MM.1S (cell line): Measurements from ENCODE around the gene PTPN20.

Experiments
- CTCF ChIP-seq: fragments of 300-600 bp; sonication (generic); IDR thresholded peaks from 2 replicates; pipeline ENCODE4 v1.5.1; 2016; ENCODE audit warnings: antibody characterized with exemption, low read length, mixed read lengths
- EZH2 ChIP-seq: fragments of 300-600 bp; sonication (generic); optimal IDR thresholded peaks from 2 replicates; pipeline ENCODE3; 2017; ENCODE audit warnings: low read depth, mild to moderate bottlenecking, antibody characterized with exemption, low read length, mixed read lengths

- TF ChIP-seq CTCF (no peak), EZH2 (no peak)
These were observed 112.2 kb downstream of the PTPN20 start for GRCh38 chr10:47023237-47024045.
